DOHH2 (cell line): Measurements from ENCODE around the gene BAD.

Experiments used
- EZH2phosphoT487 ChIP-seq: fragments of 200-600 bp; sonication (generic); IDR thresholded peaks from 2 replicates; pipeline ENCODE4 v1.6.1; 2017; ENCODE audit warnings: borderline replicate concordance, mild to moderate bottlenecking, antibody characterized with exemption, low read length, moderate library complexity, mixed read lengths
- TF ChIP-seq, protein P1 (sequence below): fragments of 200-600 bp; sonication (generic); IDR thresholded peaks from one replicate; pipeline ENCODE4 v1.5.1; 2014; ENCODE audit warnings: antibody characterized with exemption, mild to moderate bottlenecking, low read depth, low read length; ENCODE audit not compliant: poor library complexity, severe bottlenecking

DNA sequence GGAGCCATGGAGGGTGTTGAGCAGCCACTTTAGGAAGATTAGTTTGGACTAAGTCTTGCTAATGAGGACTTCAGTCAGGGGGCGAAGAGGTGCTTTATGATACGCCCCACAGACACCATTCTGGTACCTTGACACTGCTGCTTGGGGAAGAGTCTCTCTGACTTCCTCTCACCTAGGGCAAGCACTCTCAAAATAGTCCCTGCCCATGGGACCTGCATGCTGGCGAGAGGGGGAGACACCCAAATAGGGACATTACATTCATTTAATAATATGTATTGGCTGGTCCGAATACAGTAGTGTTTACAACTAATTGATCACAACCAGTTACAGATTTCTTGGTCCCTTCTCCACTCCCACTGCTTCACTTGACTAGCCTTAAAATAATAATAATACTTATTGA, 11.3 kb upstream of the BAD start:
- TF ChIP-seq, protein P1, sequence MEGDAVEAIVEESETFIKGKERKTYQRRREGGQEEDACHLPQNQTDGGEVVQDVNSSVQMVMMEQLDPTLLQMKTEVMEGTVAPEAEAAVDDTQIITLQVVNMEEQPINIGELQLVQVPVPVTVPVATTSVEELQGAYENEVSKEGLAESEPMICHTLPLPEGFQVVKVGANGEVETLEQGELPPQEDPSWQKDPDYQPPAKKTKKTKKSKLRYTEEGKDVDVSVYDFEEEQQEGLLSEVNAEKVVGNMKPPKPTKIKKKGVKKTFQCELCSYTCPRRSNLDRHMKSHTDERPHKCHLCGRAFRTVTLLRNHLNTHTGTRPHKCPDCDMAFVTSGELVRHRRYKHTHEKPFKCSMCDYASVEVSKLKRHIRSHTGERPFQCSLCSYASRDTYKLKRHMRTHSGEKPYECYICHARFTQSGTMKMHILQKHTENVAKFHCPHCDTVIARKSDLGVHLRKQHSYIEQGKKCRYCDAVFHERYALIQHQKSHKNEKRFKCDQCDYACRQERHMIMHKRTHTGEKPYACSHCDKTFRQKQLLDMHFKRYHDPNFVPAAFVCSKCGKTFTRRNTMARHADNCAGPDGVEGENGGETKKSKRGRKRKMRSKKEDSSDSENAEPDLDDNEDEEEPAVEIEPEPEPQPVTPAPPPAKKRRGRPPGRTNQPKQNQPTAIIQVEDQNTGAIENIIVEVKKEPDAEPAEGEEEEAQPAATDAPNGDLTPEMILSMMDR, result no peak
- TF ChIP-seq EZH2phosphoT487, result no peak
